IMR-90 (cell line): ENCODE measurements around the gene TLR9. TPM values are rescaled to one million over a fixed set of nuclear protein-coding genes. Genes with fewer than 3 reads are reported as not detected.

ENCODE experiments used
- ATAC-seq: fragments of 200-7000 bp; cut with Tn5 transposase; 2 replicates; pipeline ENCODE4 v1.9.1; 2020; ENCODE audit warnings: low read depth, mild to moderate bottlenecking, moderate library complexity
- BruUV-seq: library from RNA; stranded (reverse); fragments of 400-500 nt; replicated peaks from 2 replicates; lab custom pipeline; 2021; lab: Mats Ljungman, UMichigan
- CTCF ChIA-PET: fragments of 300-600 bp; formaldehyde crosslinking; extraction: SDS; loops from one replicate; lab custom pipeline; 2021; ENCODE audit warnings: antibody characterized with exemption; lab: Yijun Ruan, JAX
- POLR2A ChIA-PET: fragments of 300-600 bp; sonication (Branson Sonifier 250); formaldehyde crosslinking; loops from one replicate; lab custom pipeline; 2022; ENCODE audit warnings: antibody characterized with exemption; ENCODE audit not compliant: unreplicated experiment; lab: Charles Lee
- DNase-seq: peaks from one replicate; pipeline ENCODE4 v3.0.0; 2013
- H2AFZ ChIP-seq: replicated peaks from 2 replicates; pipeline ENCODE3; 2013; ENCODE audit warnings: low read length, mild to moderate bottlenecking; ENCODE audit not compliant: poor library complexity
- H2AK5ac ChIP-seq: 2 replicates; pipeline ENCODE4 v1.6.1; 2013; ENCODE audit warnings: low read depth, low read length, inconsistent platforms
- H2AK9ac ChIP-seq: replicated peaks from 2 replicates; pipeline ENCODE3; 2013; ENCODE audit warnings: mild to moderate bottlenecking, low read depth, low read length, moderate library complexity; ENCODE audit not compliant: poor library complexity
- H2BK120ac ChIP-seq: 2 replicates; pipeline ENCODE4 v1.6.1; 2013; ENCODE audit warnings: low read depth, low read length, inconsistent platforms
- H2BK15ac ChIP-seq: 3 replicates; pipeline ENCODE4 v1.6.1; 2013; ENCODE audit warnings: low read depth, low read length, inconsistent platforms
- H2BK20ac ChIP-seq: 2 replicates; pipeline ENCODE4 v1.6.1; 2013; ENCODE audit warnings: low read depth, mild to moderate bottlenecking, inconsistent platforms, low read length, moderate library complexity
- H2BK5ac ChIP-seq: 2 replicates; pipeline ENCODE4 v1.6.1; 2013; ENCODE audit warnings: mild to moderate bottlenecking, low read depth, low read length, inconsistent platforms; ENCODE audit not compliant: poor library complexity, severe bottlenecking
- H3K14ac ChIP-seq: replicated peaks from 2 replicates; pipeline ENCODE4 v1.6.1; 2013; ENCODE audit warnings: low read depth, low read length, inconsistent platforms
- H3K18ac ChIP-seq: 2 replicates; pipeline ENCODE4 v1.6.1; 2013; ENCODE audit warnings: low read depth, low read length, control low read depth
- H3K23ac ChIP-seq: 2 replicates; pipeline ENCODE4 v1.6.1; 2013; ENCODE audit warnings: low read depth, low read length, inconsistent platforms
- H3K27ac ChIP-seq: 2 replicates; pipeline ENCODE4 v1.5.1; 2013; ENCODE audit warnings: mild to moderate bottlenecking, control low read depth, low read length; ENCODE audit not compliant: insufficient read depth
- H3K27me3 ChIP-seq: 2 replicates; pipeline ENCODE4 v1.6.1; 2013; ENCODE audit warnings: low read length; ENCODE audit not compliant: control insufficient read depth, insufficient read depth
- H3K36me3 ChIP-seq: 2 replicates; pipeline ENCODE4 v1.6.1; 2013; ENCODE audit warnings: low read length, mixed read lengths; ENCODE audit not compliant: control insufficient read depth, insufficient read depth
- H3K4ac ChIP-seq: 2 replicates; pipeline ENCODE4 v1.6.1; 2013; ENCODE audit warnings: low read depth, low read length, inconsistent platforms
- H3K4me1 ChIP-seq: 2 replicates; pipeline ENCODE4 v1.6.1; 2013; ENCODE audit warnings: low read length, mixed read lengths; ENCODE audit not compliant: control insufficient read depth, insufficient read depth
- H3K4me2 ChIP-seq: 2 replicates; pipeline ENCODE4 v1.6.1; 2013; ENCODE audit warnings: low read depth, mild to moderate bottlenecking, control low read depth, low read length, moderate library complexity
- H3K4me3 ChIP-seq: 2 replicates; pipeline ENCODE4 v1.5.1; 2013; ENCODE audit warnings: low read depth, mild to moderate bottlenecking, control low read depth, low read length, moderate library complexity; ENCODE audit not compliant: insufficient read depth
- H3K56ac ChIP-seq: 2 replicates; pipeline ENCODE4 v1.6.1; 2013; ENCODE audit warnings: low read length, inconsistent platforms; ENCODE audit not compliant: insufficient read depth; ENCODE audit errors: extremely low read depth
- H3K79me1 ChIP-seq, 2 experiments: 2 replicates each; pipeline ENCODE4 v1.6.1; 2013; ENCODE audit warnings: low read length in 2 of 2, inconsistent platforms in 1 of 2, low read depth in 1 of 2
- H3K9ac ChIP-seq: 2 replicates; pipeline ENCODE4 v1.6.1; 2013; ENCODE audit warnings: low read depth, low read length, control low read depth
- H3K9me1 ChIP-seq: 2 replicates; pipeline ENCODE4 v1.6.1; 2013; ENCODE audit warnings: low read length, inconsistent platforms; ENCODE audit not compliant: insufficient read depth
- H3K9me3 ChIP-seq: 2 replicates; pipeline ENCODE4 v1.6.1; 2013; ENCODE audit warnings: low read length; ENCODE audit not compliant: control insufficient read depth, insufficient read depth
- H4K20me1 ChIP-seq: 2 replicates; pipeline ENCODE4 v1.6.1; 2013; ENCODE audit warnings: low read length, inconsistent platforms; ENCODE audit not compliant: insufficient read depth
- H4K5ac ChIP-seq: 2 replicates; pipeline ENCODE4 v1.6.1; 2013; ENCODE audit warnings: mild to moderate bottlenecking, low read depth, low read length, control low read depth
- H4K8ac ChIP-seq, 2 experiments: 2 replicates each; pipeline ENCODE4 v1.6.1; 2013; ENCODE audit warnings: low read depth in 2 of 2, low read length in 2 of 2, control low read depth in 1 of 2, inconsistent platforms in 1 of 2
- H4K91ac ChIP-seq: 2 replicates; pipeline ENCODE4 v1.6.1; 2013; ENCODE audit warnings: low read depth, low read length, inconsistent platforms; ENCODE audit not compliant: insufficient read depth
- CHD1 ChIP-seq: IDR thresholded peaks from 2 replicates; pipeline ENCODE4 v1.6.1; 2012; ENCODE audit warnings: low read depth, low read length, improper control_type of control experiment
- ELK1 ChIP-seq: fragments of 150-350 bp; IDR thresholded peaks from 2 replicates; pipeline ENCODE4 v1.6.1; 2016; ENCODE audit warnings: low read depth, mild to moderate bottlenecking, low read length, moderate library complexity, borderline replicate concordance
- MAFK ChIP-seq: IDR thresholded peaks from 2 replicates; pipeline ENCODE4 v1.6.1; 2012; ENCODE audit warnings: low read depth, low read length, improper control_type of control experiment
- MXI1 ChIP-seq: IDR thresholded peaks from 2 replicates; pipeline ENCODE4 v1.6.1; 2012; ENCODE audit warnings: low read depth, mild to moderate bottlenecking, low read length, moderate library complexity, borderline replicate concordance
- NFE2L2 ChIP-seq: fragments of 150-350 bp; IDR thresholded peaks from 2 replicates; pipeline ENCODE4 v1.6.1; 2016; ENCODE audit warnings: low read depth, mild to moderate bottlenecking, low read length
- RAD21 ChIP-seq: IDR thresholded peaks from 2 replicates; pipeline ENCODE4 v1.6.1; 2012; ENCODE audit warnings: low read length, improper control_type of control experiment
- RFX5 ChIP-seq: IDR thresholded peaks from 2 replicates; pipeline ENCODE4 v1.8.0; 2012; ENCODE audit warnings: low read depth, mild to moderate bottlenecking, low read length, moderate library complexity
- WGBS, 2 experiments: methylation state at CpG; one replicate each; pipeline versions ENCODE4 v1.1.5 to v1.1.7; 2013; ENCODE audit warnings: missing lambda C conversion rate in 2 of 2; ENCODE audit not compliant: insufficient read length in 1 of 2; ENCODE audit errors: extremely low coverage in 2 of 2; 5-methylcytosine and 5-hydroxymethylcytosine counted together
- dilution Hi-C: fragments of 300-500 bp; cut with HindIII; formaldehyde crosslinking; loops from one replicate; pipeline ENCODE4 v1.14.3; 2018; ENCODE audit warnings: low sequenced_read_pairs; ENCODE audit not compliant: unreplicated experiment
- in situ Hi-C: fragments of 300-500 bp; cut with MboI; formaldehyde crosslinking; loops from 3 replicates; pipeline ENCODE4 v1.14.3; 2019; ENCODE audit warnings: low sequenced_read_pairs, inconsistent platforms, mixed read lengths
- intact Hi-C: fragments of 100-400 bp; cut with micrococcal nuclease; formaldehyde crosslinking; loops from 2 replicates; pipeline ENCODE4 v1.10.0; 2022
- polyA plus RNA-seq, 3 experiments: library from polyadenylated mRNA; depleted of rRNA; stranded (reverse); fragments of >200 nt; gene quantifications; 2 replicates each; pipeline ENCODE4 v1.2.3, GENCODE V29; 2012; ENCODE audit warnings: low replicate concordance in 1 of 3
- total RNA-seq: library from RNA; depleted of rRNA; stranded (reverse); fragments of >200 nt; gene quantifications from 2 replicates; pipeline ENCODE4 v1.2.3, GENCODE V29; 2012

Gene TLR9
- total and polyA plus RNA-seq, 2 of the 4 experiments (the other 2 are of a cell fraction), result not detected

GRCh38 chr3:52194485-52195290 lies 30.8 kb downstream of the TLR9 start:
- Histone ChIP-seq H3K9ac (no peak overlapping the region), H3K4me2 (no peak overlapping the region; the same call in 1 of the 2 replicates), H3K79me1 (peaks cover 12 to 29% of the 10 kb centered on the region in 2 experiments), H2BK120ac (peak overlapping the region; percentile 49; the same call in 1 of the 2 replicates), H2BK20ac (peak overlapping the region; percentile 78), H3K18ac (no peak overlapping the region), H2AK9ac (no peak overlapping the region), H4K5ac (no peak overlapping the region), H2AFZ (peak overlapping the region; percentile 26), H3K27me3 (no peaks in the 10 kb centered on the region), H4K20me1 (peaks cover 6% of the 10 kb centered on the region), H4K8ac (peak overlapping the region in 1 of 2 experiments; percentile 9; a peak in 1 of 4 replicates), H2BK15ac (peak overlapping the region; percentile 4; the same call in 1 of the 3 replicates), H3K4me1 (peaks cover 49% of the 10 kb centered on the region), H3K14ac (0 out of 2 replicates have a peak overlapping the region, but pooled peaks have one; percentile 28), H3K9me1 (peaks cover 39% of the 10 kb centered on the region), H2BK5ac (no peak overlapping the region), H3K23ac (no peak overlapping the region), H3K4me3 (no peak overlapping the region), H2AK5ac (peak overlapping the region; percentile 77; the same call in 1 of the 2 replicates), H3K56ac (no peak overlapping the region), H3K27ac (peak overlapping the region; percentile 30; the same call in 1 of the 2 replicates), H3K4ac (peak overlapping the region; percentile 84), H3K36me3 (peaks cover 5% of the 10 kb centered on the region; the same call in 1 of the 2 replicates), H3K9me3 (no peaks in the 10 kb centered on the region), H4K91ac (no peak overlapping the region)
- peak; percentile 72 for DNase-seq
- BruUV-seq, result no TSS peak
- POLR2A ChIA-PET, result no interaction called here
- in situ Hi-C loops (no loop called here), dilution Hi-C loops (no loop called here), intact Hi-C loops (loop anchor here (5.0 kb wide), 2 partner anchors 42 to 197 kb away; partner anchors contain the start of genes POC1A and RPL29)
- peak; percentile 8 for ATAC-seq
- WGBS, 2 experiments, result 38% methylated on average over 4 of the region's 14 CpGs; no CpG with 5 or more reads in 1 of the 2 experiments
- TF ChIP-seq RAD21, result no peak
- TF ChIP-seq CHD1, result no peak
- no peak for TF ChIP-seq MAFK
- TF ChIP-seq NFE2L2, result no peak
- no peak for TF ChIP-seq RFX5
- no peak for TF ChIP-seq ELK1
- no peak for TF ChIP-seq MXI1
- CTCF ChIA-PET, result interaction anchor here (0.6 kb wide), 1 partner anchor 19 kb away, joined by 3 read pairs; no protein-coding TSS in a partner anchor
